Activated T-helper 1 cell treated with anti-CD3 and anti-CD28 coated beads, Interleukin-12 subunit alpha, Interleukin-12 subunit beta, Interleukin-2, Interleukin-4 antibody, amounts not matched to agents 30 ng/mL and 10 ng/mL and 1 ng/mL, durations not matched to agents 14 hours and 24 hours and 36 hours (primary cell): ENCODE measurements around the gene LCN15. TPM values are rescaled to one million over a fixed set of nuclear protein-coding genes. Genes with fewer than 3 reads are reported as not detected.

Source experiments
- DNase-seq: peaks from one replicate; pipeline ENCODE4 v3.0.0; 2021; ENCODE audit warnings: low spot score
- H3K27ac Mint-ChIP-seq: one replicate; pipeline ENCODE4 v1.8.0; 2021; ENCODE audit warnings: mild to moderate bottlenecking, mixed read lengths
- H3K27me3 Mint-ChIP-seq: one replicate; pipeline ENCODE4 v1.8.0; 2022; ENCODE audit warnings: mild to moderate bottlenecking, moderate library complexity, mixed read lengths; ENCODE audit not compliant: insufficient read depth
- H3K36me3 Mint-ChIP-seq: one replicate; pipeline ENCODE4 v1.8.0; 2021; ENCODE audit warnings: low read depth, mixed read lengths
- H3K4me1 Mint-ChIP-seq: one replicate; pipeline ENCODE4 v1.8.0; 2021; ENCODE audit warnings: low read depth, mixed read lengths
- H3K4me3 Mint-ChIP-seq: one replicate; pipeline ENCODE4 v1.8.0; 2021; ENCODE audit warnings: mild to moderate bottlenecking, moderate library complexity, mixed read lengths
- H3K9me3 Mint-ChIP-seq: one replicate; pipeline ENCODE4 v1.8.0; 2021; ENCODE audit warnings: mixed read lengths
- intact Hi-C: fragments of 100-400 bp; cut with micrococcal nuclease; formaldehyde crosslinking; loops from one replicate; pipeline ENCODE4 v1.15.1; 2024
- total RNA-seq: library from RNA; stranded (reverse); gene quantifications from 2 replicates; pipeline ENCODE4 v1.2.3, GENCODE V29; 2022

LCN15 gene
- total RNA-seq, 1 donor from 2014 or later, result not detected

- intact Hi-C loops, result no loop called here
- Mint-ChIP-seq H3K36me3 (peaks cover under 1% of the 10 kb centered on the region), H3K27ac (no peak overlapping the region), H3K9me3 (peaks cover 2% of the 10 kb centered on the region), H3K4me3 (no peak overlapping the region), H3K4me1 (peaks cover 11% of the 10 kb centered on the region), H3K27me3 (peaks cover 1% of the 10 kb centered on the region)
- no peak for DNase-seq
Observed at GRCh38 chr9:136745389-136746154, 18.7 kb downstream of the LCN15 start.

GRCh38 chr9:136744773-136745172, 19.5 kb downstream of the LCN15 start:
- Mint-ChIP-seq H3K4me3 (no peak overlapping the region), H3K27me3 (peaks cover 2% of the 10 kb centered on the region), H3K27ac (no peak overlapping the region), H3K9me3 (no peaks in the 10 kb centered on the region), H3K36me3 (no peaks in the 10 kb centered on the region), H3K4me1 (peaks cover 6% of the 10 kb centered on the region)
- intact Hi-C loops, result no loop called here
- no peak for DNase-seq

GRCh38 chr9:136743639-136744211, 20.6 kb downstream of the LCN15 start:
- Mint-ChIP-seq H3K27me3 (peaks cover 2% of the 10 kb centered on the region), H3K9me3 (no peaks in the 10 kb centered on the region), H3K36me3 (no peaks in the 10 kb centered on the region), H3K4me3 (no peak overlapping the region), H3K27ac (no peak overlapping the region), H3K4me1 (peaks cover 6% of the 10 kb centered on the region)
- no peak for DNase-seq
- intact Hi-C loops, result no loop called here

DNA sequence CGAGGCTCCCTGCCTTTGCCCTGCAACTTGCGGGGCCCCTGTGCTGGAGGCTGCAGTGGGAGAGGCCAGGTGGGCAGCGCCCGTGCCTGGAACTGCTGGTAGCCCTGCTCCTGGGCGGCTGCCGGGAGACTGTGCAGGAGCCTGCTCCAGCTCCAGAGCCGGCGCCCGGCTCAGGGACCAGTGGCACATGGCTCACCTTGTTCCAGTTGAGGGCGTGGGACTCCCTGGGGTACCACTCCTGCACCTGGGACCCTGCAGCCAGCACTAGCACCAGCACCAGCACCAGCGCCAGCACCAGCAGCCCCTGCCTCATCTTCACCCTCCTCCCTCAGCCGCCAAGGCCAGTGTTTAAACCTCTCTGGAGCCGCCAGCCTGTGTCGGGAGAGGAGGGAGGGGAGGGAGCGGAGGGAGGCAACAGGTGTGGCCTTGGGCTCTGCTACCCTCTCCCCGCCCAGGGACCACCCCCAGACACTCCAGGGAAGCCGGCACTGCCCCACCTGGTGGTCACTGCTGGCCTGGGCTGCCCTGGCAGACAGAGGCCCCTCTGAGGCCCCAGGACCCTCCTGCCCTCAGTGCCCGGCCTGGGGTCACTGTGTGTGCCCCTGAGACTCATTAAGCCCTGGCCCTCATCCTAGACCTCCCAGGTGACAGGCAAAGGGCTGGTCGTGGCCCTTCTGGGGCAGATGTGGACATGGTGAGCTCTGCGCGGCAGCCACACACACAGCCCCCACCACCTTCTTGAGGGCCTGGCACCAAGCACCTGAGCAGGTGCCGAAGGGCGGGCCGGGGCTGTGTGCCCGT, 21.5 kb downstream of the LCN15 start, which contains the start of gene LCN10:
Gene LCN10, minus strand, starts transcription at position 350 of the 801 bp plus-strand sequence. Its CDS starts 37 bp downstream, at position 313.
- intact Hi-C loops, result no loop called here

GRCh38 chr9:136741883-136742571, 22.3 kb downstream of the LCN15 start:
- intact Hi-C loops, result no loop called here
- H3K27ac Mint-ChIP-seq, result no peak overlapping the region
- no peak for DNase-seq
- H3K27me3 Mint-ChIP-seq, result peaks cover 2% of the 10 kb centered on the region
- peaks cover 6% of the 10 kb centered on the region for H3K4me1 Mint-ChIP-seq
- H3K9me3 Mint-ChIP-seq, result no peaks in the 10 kb centered on the region
- H3K4me3 Mint-ChIP-seq, result no peak overlapping the region
- no peaks in the 10 kb centered on the region for H3K36me3 Mint-ChIP-seq

More for the DNA sequence above, 21.5 kb downstream of the LCN15 start, which contains the start of gene LCN10:
- Mint-ChIP-seq H3K4me3 (no peak within 1 kb of the TSS), H3K9me3 (no peaks in the 10 kb centered on the region), H3K27ac (no peak within 1 kb of the TSS), H3K36me3 (no peaks in the 10 kb centered on the region), H3K27me3 (peaks cover 2% of the 10 kb centered on the region), H3K4me1 (peaks cover 6% of the 10 kb centered on the region)
- no peak for DNase-seq

DNA sequence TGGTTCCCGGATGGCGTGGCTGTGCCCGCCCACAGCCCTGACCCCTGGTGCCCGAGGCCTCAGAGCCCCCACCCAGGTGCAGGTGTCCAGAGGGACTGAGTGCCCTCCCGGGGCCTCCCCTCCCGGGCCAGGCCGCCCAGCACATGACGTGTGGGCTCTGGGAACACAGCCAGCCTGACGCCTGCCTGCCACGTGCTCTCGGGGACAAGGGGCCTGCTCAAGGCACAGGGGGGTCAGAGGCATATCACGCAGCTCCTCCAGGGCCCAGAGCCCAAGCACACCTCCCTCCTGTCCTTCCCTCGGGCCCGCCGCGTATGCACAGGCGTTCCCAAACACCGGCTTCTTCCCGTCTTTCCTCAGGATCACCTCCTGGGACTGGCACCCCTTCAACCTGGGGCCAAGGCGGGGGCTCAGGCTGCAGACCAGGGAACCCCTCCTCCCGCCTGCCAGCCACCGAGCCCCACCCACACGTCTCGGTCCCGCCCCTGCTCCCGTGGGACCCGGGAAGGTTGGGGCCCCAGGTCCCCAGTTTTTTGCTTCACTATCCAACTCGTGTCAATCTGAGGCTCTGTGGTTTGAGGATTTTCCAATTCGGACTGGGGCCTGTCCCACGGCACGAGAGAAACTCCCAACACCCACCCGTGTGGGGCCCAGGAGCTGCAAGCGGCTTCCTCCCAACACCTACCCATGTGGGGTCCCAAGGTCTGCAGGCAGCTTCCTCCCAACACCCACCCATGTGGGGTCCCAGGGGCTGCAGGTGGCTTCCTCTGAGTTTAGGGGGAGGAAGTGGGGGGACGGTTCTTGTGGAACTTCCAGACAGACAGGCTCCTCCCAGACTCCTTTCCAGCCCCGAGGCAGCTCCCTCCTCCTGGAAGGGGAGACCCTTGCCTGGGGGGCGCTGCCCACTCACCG, 23.1 kb downstream of the LCN15 start:
- Mint-ChIP-seq H3K27me3 (peaks cover 5% of the 10 kb centered on the region), H3K4me1 (peaks cover 6% of the 10 kb centered on the region), H3K36me3 (no peaks in the 10 kb centered on the region), H3K9me3 (no peaks in the 10 kb centered on the region), H3K4me3 (no peak overlapping the region), H3K27ac (no peak overlapping the region)
- intact Hi-C loops, result no loop called here
- DNase-seq, result no peak

DNA sequence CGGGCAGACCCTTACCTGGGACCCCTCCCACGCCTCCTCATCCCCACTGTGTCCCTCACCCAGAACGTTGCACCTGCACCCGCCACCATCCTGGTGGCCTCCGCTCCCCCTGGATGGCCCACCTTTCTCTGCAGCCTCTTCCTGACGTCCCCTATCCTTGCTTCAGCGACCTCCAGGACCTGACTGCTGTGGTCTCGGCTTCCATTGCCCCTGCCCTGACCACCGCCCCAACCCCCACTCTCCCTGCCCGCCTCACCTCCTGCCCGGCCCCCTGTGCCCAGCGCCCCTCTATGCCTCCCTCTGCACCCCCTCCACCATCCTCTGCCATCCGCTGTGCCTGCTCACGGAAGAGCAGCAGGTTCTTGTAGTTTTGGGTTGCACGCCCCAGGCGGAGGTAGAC, 23.8 kb downstream of the LCN15 start:
- peaks cover 6% of the 10 kb centered on the region for H3K4me1 Mint-ChIP-seq
- peaks cover 5% of the 10 kb centered on the region for H3K27me3 Mint-ChIP-seq
- H3K27ac Mint-ChIP-seq, result no peak overlapping the region
- no peak overlapping the region for H3K4me3 Mint-ChIP-seq
- H3K36me3 Mint-ChIP-seq, result no peaks in the 10 kb centered on the region
- H3K9me3 Mint-ChIP-seq, result no peaks in the 10 kb centered on the region
- intact Hi-C loops, result no loop called here
- DNase-seq, result no peak

GRCh38 chr9:136740069-136740468, 24.2 kb downstream of the LCN15 start:
- DNase-seq, result no peak
- Mint-ChIP-seq H3K9me3 (no peaks in the 10 kb centered on the region), H3K4me1 (peaks cover 6% of the 10 kb centered on the region), H3K36me3 (no peaks in the 10 kb centered on the region), H3K4me3 (no peak overlapping the region), H3K27me3 (peaks cover 5% of the 10 kb centered on the region), H3K27ac (no peak overlapping the region)
- intact Hi-C loops, result no loop called here

GRCh38 chr9:136739509-136739908, 24.8 kb downstream of the LCN15 start:
- Mint-ChIP-seq H3K36me3 (no peaks in the 10 kb centered on the region), H3K4me3 (no peak overlapping the region), H3K4me1 (peaks cover 8% of the 10 kb centered on the region), H3K9me3 (no peaks in the 10 kb centered on the region), H3K27me3 (peaks cover 5% of the 10 kb centered on the region), H3K27ac (no peak overlapping the region)
- no peak for DNase-seq
- intact Hi-C loops, result no loop called here

- peaks cover 5% of the 10 kb centered on the region for H3K27me3 Mint-ChIP-seq
- no peak for DNase-seq
- intact Hi-C loops, result no loop called here
- H3K9me3 Mint-ChIP-seq, result no peaks in the 10 kb centered on the region
- H3K27ac Mint-ChIP-seq, result no peak overlapping the region
- no peaks in the 10 kb centered on the region for H3K36me3 Mint-ChIP-seq
- H3K4me3 Mint-ChIP-seq, result no peak overlapping the region
- peaks cover 13% of the 10 kb centered on the region for H3K4me1 Mint-ChIP-seq
Observed at GRCh38 chr9:136738960-136739359, 25.4 kb downstream of the LCN15 start.

DNA sequence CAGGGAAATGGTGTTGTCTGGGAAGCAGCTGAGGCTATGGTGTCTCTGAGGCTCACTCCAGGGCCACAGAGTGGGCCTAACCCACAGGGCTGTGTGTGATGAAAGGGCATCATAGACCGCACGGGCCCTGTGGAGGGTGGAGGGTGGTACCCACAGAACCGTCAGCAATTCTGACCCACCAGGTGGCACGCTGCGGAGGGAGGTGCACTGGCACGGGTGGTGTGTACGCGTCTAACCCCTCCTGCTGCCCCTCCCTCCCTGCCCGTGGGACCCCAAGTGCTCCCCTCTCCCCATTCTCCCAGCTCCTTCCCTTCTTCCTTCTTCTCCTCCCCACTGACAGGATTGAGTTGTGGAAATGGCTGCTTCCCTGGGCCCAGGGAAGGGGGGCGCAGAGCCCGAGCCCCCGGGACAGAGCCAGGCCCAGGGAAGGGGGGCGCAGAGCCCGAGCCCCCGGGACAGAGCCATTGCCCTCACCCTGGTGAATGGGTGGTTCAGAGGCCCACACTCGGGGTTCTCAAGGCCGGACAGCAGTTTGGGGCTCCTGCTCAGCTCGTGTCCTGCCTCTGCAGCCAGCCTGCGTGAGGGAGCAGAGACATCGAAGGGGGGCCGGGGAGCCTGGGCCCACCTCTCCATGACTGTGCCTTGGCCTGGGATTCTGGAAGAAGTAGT, 28.4 kb downstream of the LCN15 start:
- peaks cover 8% of the 10 kb centered on the region for H3K4me1 Mint-ChIP-seq
- no peak for DNase-seq
- H3K4me3 Mint-ChIP-seq, result no peak overlapping the region
- H3K9me3 Mint-ChIP-seq, result no peaks in the 10 kb centered on the region
- intact Hi-C loops, result no loop called here
- peaks cover 5% of the 10 kb centered on the region for H3K27me3 Mint-ChIP-seq
- H3K27ac Mint-ChIP-seq, result no peak overlapping the region
- H3K36me3 Mint-ChIP-seq, result no peaks in the 10 kb centered on the region
